H9 (cell line): ENCODE results near the gene SPATA6L. TPM values are rescaled to one million over a fixed set of nuclear protein-coding genes. Genes with fewer than 3 reads are reported as not detected.

ENCODE experiments used
- DNase-seq: peaks from one replicate; pipeline ENCODE4 v3.0.0-alpha.2; 2017
- H2AFZ ChIP-seq: one replicate; pipeline ENCODE4 v1.6.1; 2013; ENCODE audit warnings: mild to moderate bottlenecking, low read length, control low read depth, moderate library complexity
- H2AK5ac ChIP-seq: 2 replicates; pipeline ENCODE4 v1.6.1; 2013; ENCODE audit warnings: low read length, control low read depth, mixed read lengths; ENCODE audit not compliant: insufficient read length
- H2BK120ac ChIP-seq: one replicate; pipeline ENCODE4 v1.6.1; 2013; ENCODE audit warnings: low read depth, mild to moderate bottlenecking, low read length, control low read depth, inconsistent platforms; ENCODE audit not compliant: poor library complexity, severe bottlenecking
- H2BK12ac ChIP-seq: 2 replicates; pipeline ENCODE4 v1.6.1; 2013; ENCODE audit warnings: low read length, control low read depth, mixed read lengths, low read depth; ENCODE audit not compliant: insufficient read length
- H2BK15ac ChIP-seq: 2 replicates; pipeline ENCODE4 v1.6.1; 2013; ENCODE audit warnings: low read depth, low read length, control low read depth
- H2BK20ac ChIP-seq: one replicate; pipeline ENCODE4 v1.6.1; 2013; ENCODE audit warnings: low read depth, mild to moderate bottlenecking, low read length, control low read depth, inconsistent platforms; ENCODE audit not compliant: poor library complexity, severe bottlenecking
- H2BK5ac ChIP-seq: 2 replicates; pipeline ENCODE4 v1.6.1; 2013; ENCODE audit warnings: low read length, control low read depth, mixed read lengths; ENCODE audit not compliant: insufficient read length
- H3K14ac ChIP-seq: 2 replicates; pipeline ENCODE4 v1.6.1; 2013; ENCODE audit warnings: low read length, control low read depth; ENCODE audit not compliant: insufficient read depth
- H3K18ac ChIP-seq: 2 replicates; pipeline ENCODE4 v1.6.1; 2013; ENCODE audit warnings: low read depth, mild to moderate bottlenecking, mixed read lengths, low read length, control low read depth; ENCODE audit not compliant: insufficient read length
- H3K23ac ChIP-seq: 2 replicates; pipeline ENCODE4 v1.6.1; 2013; ENCODE audit warnings: low read length, control low read depth, mixed read lengths, low read depth; ENCODE audit not compliant: insufficient read length
- H3K23me2 ChIP-seq: 2 replicates; pipeline ENCODE4 v1.6.1; 2013; ENCODE audit warnings: low read depth, mild to moderate bottlenecking, mixed read lengths, low read length, control low read depth; ENCODE audit not compliant: insufficient read length, poor library complexity, severe bottlenecking
- H3K27ac ChIP-seq: 2 replicates; pipeline ENCODE4 v1.5.1; 2013; ENCODE audit warnings: low read length, control low read depth, mixed read lengths, low read depth; ENCODE audit not compliant: insufficient read length
- H3K27me3 ChIP-seq: 2 replicates; pipeline ENCODE4 v1.6.1; 2013; ENCODE audit warnings: low read length, control low read depth, inconsistent platforms; ENCODE audit not compliant: insufficient read depth
- H3K4ac ChIP-seq: 2 replicates; pipeline ENCODE4 v1.6.1; 2013; ENCODE audit warnings: low read depth, mild to moderate bottlenecking, control low read depth, inconsistent platforms, low read length, moderate library complexity
- H3K4me1 ChIP-seq: 2 replicates; pipeline ENCODE4 v1.6.1; 2013; ENCODE audit warnings: low read length, control low read depth, inconsistent platforms; ENCODE audit not compliant: insufficient read depth
- H3K4me2 ChIP-seq: 2 replicates; pipeline ENCODE4 v1.6.1; 2013; ENCODE audit warnings: low read length, control low read depth, mixed read lengths; ENCODE audit not compliant: insufficient read length, insufficient read depth
- H3K56ac ChIP-seq: 2 replicates; pipeline ENCODE4 v1.6.1; 2013; ENCODE audit warnings: low read depth, mild to moderate bottlenecking, mixed read lengths, low read length, control low read depth; ENCODE audit not compliant: insufficient read length
- H3K79me1 ChIP-seq: 2 replicates; pipeline ENCODE4 v1.6.1; 2013; ENCODE audit warnings: low read depth, mild to moderate bottlenecking, moderate library complexity, low read length, control low read depth, inconsistent platforms; ENCODE audit not compliant: insufficient read depth, poor library complexity, severe bottlenecking
- H3K79me2 ChIP-seq: 2 replicates; pipeline ENCODE4 v1.6.1; 2013; ENCODE audit warnings: low read length, control low read depth, inconsistent platforms; ENCODE audit not compliant: insufficient read depth
- H3K9ac ChIP-seq: 2 replicates; pipeline ENCODE4 v1.6.1; 2013; ENCODE audit warnings: low read length, control low read depth, mixed read lengths; ENCODE audit not compliant: insufficient read length; ENCODE audit errors: extremely low read depth
- H3K9me3 ChIP-seq: one replicate; pipeline ENCODE4 v1.6.1; 2013; ENCODE audit warnings: low read depth, low read length, inconsistent platforms; ENCODE audit not compliant: control insufficient read depth
- H3T11ph ChIP-seq: one replicate; pipeline ENCODE4 v1.6.1; 2013; ENCODE audit warnings: mild to moderate bottlenecking, low read length, control low read depth, inconsistent platforms
- H4K20me1 ChIP-seq: one replicate; pipeline ENCODE4 v1.6.1; 2013; ENCODE audit not compliant: control insufficient read depth, insufficient read length, insufficient read depth
- H4K5ac ChIP-seq: 2 replicates; pipeline ENCODE4 v1.6.1; 2013; ENCODE audit warnings: low read depth, mild to moderate bottlenecking, mixed read lengths, low read length, control low read depth; ENCODE audit not compliant: insufficient read length
- H4K8ac ChIP-seq: replicated peaks from 2 replicates; pipeline ENCODE4 v1.6.1; 2013; ENCODE audit warnings: low read length, control low read depth, mixed read lengths, low read depth; ENCODE audit not compliant: insufficient read length
- H4K91ac ChIP-seq: 2 replicates; pipeline ENCODE4 v1.6.1; 2013; ENCODE audit warnings: low read depth, mild to moderate bottlenecking, moderate library complexity, mixed read lengths, low read length, control low read depth; ENCODE audit not compliant: insufficient read length
- H3K27ac Mint-ChIP-seq, 3 experiments: 2 replicates in 2 of 3; 3 replicates in 1 of 3; pipeline ENCODE4 v1.8.0; 2020 to 2021; ENCODE audit warnings: mixed read lengths in 3 of 3, mild to moderate bottlenecking in 1 of 3, moderate library complexity in 1 of 3
- H3K27me3 Mint-ChIP-seq: 2 replicates; pipeline ENCODE4 v1.8.0; 2021; ENCODE audit warnings: low read depth, mild to moderate bottlenecking, moderate library complexity, mixed read lengths
- H3K36me3 Mint-ChIP-seq, 3 experiments: 2 replicates in 2 of 3; 3 replicates in 1 of 3; pipeline ENCODE4 v1.8.0; 2020 to 2021; ENCODE audit warnings: low read depth in 3 of 3, mixed read lengths in 3 of 3; ENCODE audit not compliant: insufficient read depth in 1 of 3
- H3K4me1 Mint-ChIP-seq, 2 experiments: 2 replicates each; pipeline ENCODE4 v1.8.0; 2020; ENCODE audit warnings: mixed read lengths in 2 of 2
- H3K4me3 Mint-ChIP-seq, 2 experiments: 2 replicates in 1 of 2; 3 replicates in 1 of 2; pipeline ENCODE4 v1.8.0; 2020 to 2021; ENCODE audit warnings: mild to moderate bottlenecking in 2 of 2, mixed read lengths in 2 of 2, moderate library complexity in 1 of 2
- H3K9me3 Mint-ChIP-seq, 2 experiments: 2 replicates in 1 of 2; 3 replicates in 1 of 2; pipeline ENCODE4 v1.8.0; 2020; ENCODE audit warnings: mild to moderate bottlenecking in 2 of 2, mixed read lengths in 2 of 2, moderate library complexity in 1 of 2
- WGBS: extraction: QIAGEN DNeasy Blood & Tissue Kit; methylation state at CpG from one replicate; pipeline ENCODE4 v1.1.7; 2013; ENCODE audit warnings: missing lambda C conversion rate, low lambda C conversion rate, mixed read lengths; ENCODE audit not compliant: insufficient read length; ENCODE audit errors: extremely low coverage; 5-methylcytosine and 5-hydroxymethylcytosine counted together
- total RNA-seq: library from RNA; stranded (reverse); gene quantifications from 2 replicates; pipeline ENCODE4 v1.2.1, GENCODE V29; 2021
- TF ChIP-seq, protein P1 (sequence below): fragments of 200-600 bp; sonication (generic); conservative IDR thresholded peaks from 3 replicates; pipeline ENCODE4 v1.8.0; 2021; ENCODE audit warnings: antibody characterized with exemption, mild to moderate bottlenecking

SPATA6L gene
- total RNA-seq, 1 experiment from 2014 or later, result 0.87 TPM

DNA sequence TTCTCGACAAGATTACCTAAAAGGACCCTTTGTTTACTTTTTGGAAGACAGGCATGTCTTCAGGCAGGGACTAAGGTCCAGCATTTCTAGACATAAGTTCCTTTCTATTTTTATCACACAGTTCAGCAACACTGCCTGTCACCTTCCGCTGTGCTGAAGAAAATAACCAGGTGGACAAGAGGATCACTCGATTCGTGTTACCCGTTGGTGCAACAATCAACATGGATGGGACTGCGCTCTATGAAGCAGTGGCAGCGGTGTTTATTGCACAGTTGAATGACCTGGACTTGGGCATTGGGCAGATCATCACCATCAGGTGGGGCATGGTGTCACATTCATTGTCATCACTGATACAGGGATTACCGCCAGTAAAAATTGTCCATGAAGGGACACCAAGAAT, 89.8 kb downstream of the SPATA6L start:
- Histone ChIP-seq H4K20me1 (no peaks in the 10 kb centered on the region), H3K9me3 (no peaks in the 10 kb centered on the region), H4K5ac (no peak overlapping the region), H2BK120ac (no peak overlapping the region), H3K4ac (no peak overlapping the region), H3K56ac (no peak overlapping the region), H3K23ac (no peak overlapping the region), H3K18ac (no peak overlapping the region), H3K79me1 (no peaks in the 10 kb centered on the region), H4K8ac (no peak overlapping the region), H3K79me2 (no peaks in the 10 kb centered on the region), H3T11ph (no peak overlapping the region), H3K27ac (no peak overlapping the region), H3K4me1 (no peaks in the 10 kb centered on the region), H2BK12ac (no peak overlapping the region), H3K23me2 (no peaks in the 10 kb centered on the region), H2BK20ac (no peak overlapping the region), H3K14ac (no peak overlapping the region), H2AFZ (no peak overlapping the region), H3K27me3 (no peaks in the 10 kb centered on the region), H2BK15ac (no peak overlapping the region), H2BK5ac (no peak overlapping the region), H3K4me2 (no peak overlapping the region), H3K9ac (no peak overlapping the region), H2AK5ac (no peak overlapping the region), H4K91ac (no peak overlapping the region)
- peaks cover 0 to 4% (median 0%) of the 10 kb centered on the region in 3 experiments; a peak in 1 of 7 replicates for H3K36me3 Mint-ChIP-seq
- no peak overlapping the region for H3K4me3 Mint-ChIP-seq
- no CpG with 5 or more reads among the region's 8 CpGs for WGBS
- TF ChIP-seq, protein P1, sequence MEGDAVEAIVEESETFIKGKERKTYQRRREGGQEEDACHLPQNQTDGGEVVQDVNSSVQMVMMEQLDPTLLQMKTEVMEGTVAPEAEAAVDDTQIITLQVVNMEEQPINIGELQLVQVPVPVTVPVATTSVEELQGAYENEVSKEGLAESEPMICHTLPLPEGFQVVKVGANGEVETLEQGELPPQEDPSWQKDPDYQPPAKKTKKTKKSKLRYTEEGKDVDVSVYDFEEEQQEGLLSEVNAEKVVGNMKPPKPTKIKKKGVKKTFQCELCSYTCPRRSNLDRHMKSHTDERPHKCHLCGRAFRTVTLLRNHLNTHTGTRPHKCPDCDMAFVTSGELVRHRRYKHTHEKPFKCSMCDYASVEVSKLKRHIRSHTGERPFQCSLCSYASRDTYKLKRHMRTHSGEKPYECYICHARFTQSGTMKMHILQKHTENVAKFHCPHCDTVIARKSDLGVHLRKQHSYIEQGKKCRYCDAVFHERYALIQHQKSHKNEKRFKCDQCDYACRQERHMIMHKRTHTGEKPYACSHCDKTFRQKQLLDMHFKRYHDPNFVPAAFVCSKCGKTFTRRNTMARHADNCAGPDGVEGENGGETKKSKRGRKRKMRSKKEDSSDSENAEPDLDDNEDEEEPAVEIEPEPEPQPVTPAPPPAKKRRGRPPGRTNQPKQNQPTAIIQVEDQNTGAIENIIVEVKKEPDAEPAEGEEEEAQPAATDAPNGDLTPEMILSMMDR, result no peak
- H3K27me3 Mint-ChIP-seq, result no peaks in the 10 kb centered on the region
- DNase-seq, result no peak
- no peaks in the 10 kb centered on the region for H3K9me3 Mint-ChIP-seq
- H3K27ac Mint-ChIP-seq, result no peak overlapping the region
- peaks cover 8 to 9% of the 10 kb centered on the region in 2 experiments for H3K4me1 Mint-ChIP-seq
